IMR-90 (cell line): ENCODE data around the gene TAF4.

ENCODE experiments used
- CTCF ChIP-seq: conservative IDR thresholded peaks from 2 replicates; pipeline ENCODE4 v1.5.1; 2012; ENCODE audit warnings: mild to moderate bottlenecking, low read depth, low read length, improper control_type of control experiment
- MAFK ChIP-seq: IDR thresholded peaks from 2 replicates; pipeline ENCODE4 v1.6.1; 2012; ENCODE audit warnings: low read depth, low read length, improper control_type of control experiment
- POLR2A ChIP-seq: IDR thresholded peaks from 2 replicates; pipeline ENCODE4 v1.6.1; 2012; ENCODE audit warnings: mild to moderate bottlenecking, low read depth, low read length
- SMC3 ChIP-seq: fragments of 150-350 bp; IDR thresholded peaks from 2 replicates; pipeline ENCODE4 v1.6.1; 2016; ENCODE audit warnings: low read depth, mild to moderate bottlenecking, antibody characterized with exemption, low read length, moderate library complexity

GRCh38 chr20:62018437-62019143, 47.1 kb downstream of the TAF4 start:
- TF ChIP-seq CTCF = no peak
- no peak for TF ChIP-seq SMC3
- TF ChIP-seq MAFK = no peak
- no peak for TF ChIP-seq POLR2A
